SK-N-SH (cell line): ENCODE measurements around the gene LTBR. TPM values are rescaled to one million over a fixed set of nuclear protein-coding genes. Genes with fewer than 3 reads are reported as not detected.

ENCODE experiments used
- CTCF ChIA-PET: fragments of 300-600, 350-600 bp; formaldehyde crosslinking; extraction: SDS; loops from one replicate; lab custom pipeline; 2021; lab: Yijun Ruan, JAX
- POLR2A ChIA-PET: fragments of 350-600 bp; sonication (Branson Sonifier 250); formaldehyde crosslinking; extraction: SDS; loops from one replicate; lab custom pipeline; 2020; ENCODE audit warnings: antibody characterized with exemption, inconsistent platforms; lab: Yijun Ruan, JAX
- DNase-seq: peaks from one replicate; pipeline ENCODE4 v3.0.0; 2012
- H2AFZ ChIP-seq: fragments of 200-600 bp; sonication (generic); 2 replicates; pipeline ENCODE4 v1.8.1; 2016; ENCODE audit warnings: antibody characterized with exemption, mild to moderate bottlenecking, low read depth
- H3F3A ChIP-seq: fragments of 200-600 bp; sonication (generic); replicated peaks from 2 replicates; pipeline ENCODE3; 2016; ENCODE audit warnings: antibody characterized with exemption, mild to moderate bottlenecking; ENCODE audit not compliant: insufficient read depth
- H3K27ac ChIP-seq, 2 experiments: fragments of 200-500 bp in 1 of 2; fragments of 200-600 bp in 1 of 2; sonication (Bioruptor generic) in 1 of 2; sonication (generic), shearing (Covaris generic) in 1 of 2; 2 replicates each; pipeline versions ENCODE4 v1.5.1 to v1.6.1; 2014 to 2016; ENCODE audit warnings: low read depth in 2 of 2, inconsistent platforms in 1 of 2, low read length in 1 of 2, mild to moderate bottlenecking in 1 of 2, mixed read lengths in 1 of 2
- H3K27me3 ChIP-seq: fragments of 200-600 bp; sonication (generic), shearing (Covaris generic); 2 replicates; pipeline ENCODE4 v1.6.1; 2016; ENCODE audit warnings: mixed run types; ENCODE audit not compliant: insufficient read depth
- H3K36me3 ChIP-seq, 2 experiments: fragments of 200-500 bp in 1 of 2; fragments of 200-600 bp in 1 of 2; sonication (Bioruptor generic) in 1 of 2; sonication (generic) in 1 of 2; replicated peaks in 1 of 2; 2 replicates each; pipeline versions ENCODE3 to v1.5.1; 2014 to 2016; ENCODE audit warnings: low read length in 1 of 2, mild to moderate bottlenecking in 1 of 2; ENCODE audit not compliant: insufficient read depth in 2 of 2, control insufficient read depth in 1 of 2
- H3K4me1 ChIP-seq, 2 experiments: fragments of 200-500 bp in 1 of 2; fragments of 200-600 bp in 1 of 2; sonication (Bioruptor generic) in 1 of 2; sonication (generic), shearing (Covaris generic) in 1 of 2; 2 replicates each; pipeline versions ENCODE4 v1.5.1 to v1.6.1; 2014 to 2016; ENCODE audit warnings: low read depth in 1 of 2, low read length in 1 of 2, mixed run types in 1 of 2; ENCODE audit not compliant: insufficient read depth in 2 of 2, control insufficient read depth in 1 of 2
- H3K4me2 ChIP-seq: fragments of 200-600 bp; sonication (generic), shearing (Covaris generic); 2 replicates; pipeline ENCODE4 v1.6.1; 2017; ENCODE audit warnings: mixed run types
- H3K4me3 ChIP-seq, 2 experiments: fragments of 200-500 bp in 1 of 2; fragments of 200-600 bp in 1 of 2; sonication (Bioruptor generic) in 1 of 2; sonication (generic), shearing (Covaris generic) in 1 of 2; 2 replicates each; pipeline versions ENCODE4 v1.5.1 to v1.8.1; 2014 to 2016; ENCODE audit warnings: low read depth in 2 of 2, inconsistent platforms in 1 of 2, low read length in 1 of 2, mild to moderate bottlenecking in 1 of 2, mixed read lengths in 1 of 2, moderate library complexity in 1 of 2
- H3K79me2 ChIP-seq: fragments of 200-600 bp; sonication (generic); 2 replicates; pipeline ENCODE4 v1.8.1; 2017; ENCODE audit warnings: mild to moderate bottlenecking; ENCODE audit not compliant: insufficient read depth
- H3K9ac ChIP-seq: fragments of 200-600 bp; sonication (generic); 2 replicates; pipeline ENCODE4 v1.6.1; 2017; ENCODE audit warnings: mixed run types
- H3K9me2 ChIP-seq: fragments of 200-600 bp; sonication (generic); 2 replicates; pipeline ENCODE4 v1.6.1; 2017; ENCODE audit warnings: mixed run types
- H3K9me3 ChIP-seq: fragments of 200-600 bp; sonication (generic); 2 replicates; pipeline ENCODE4 v1.6.1; 2017; ENCODE audit warnings: mixed run types, mild to moderate bottlenecking, moderate library complexity
- H4K20me1 ChIP-seq: fragments of 200-600 bp; sonication (generic); 2 replicates; pipeline ENCODE4 v1.6.1; 2017; ENCODE audit warnings: mild to moderate bottlenecking, mixed run types; ENCODE audit not compliant: insufficient read depth
- ELF1 ChIP-seq: IDR thresholded peaks from 2 replicates; pipeline ENCODE4 v1.4.0; 2012
- EP300 ChIP-seq, 2 experiments: IDR thresholded peaks; 2 replicates each; pipeline versions ENCODE4 v1.4.0 to v1.6.1; 2012; ENCODE audit warnings: borderline replicate concordance in 1 of 2, low read depth in 1 of 2, low read length in 1 of 2
- EZH2phosphoT487 ChIP-seq: fragments of 200-600 bp; sonication (generic); IDR thresholded peaks from 2 replicates; pipeline ENCODE4 v1.6.1; 2017; ENCODE audit warnings: low read depth, mixed run types, mild to moderate bottlenecking, antibody characterized with exemption, moderate library complexity, borderline replicate concordance
- MXI1 ChIP-seq: IDR thresholded peaks from 2 replicates; pipeline ENCODE4 v1.6.1; 2012; ENCODE audit warnings: mild to moderate bottlenecking, low read depth, low read length, improper control_type of control experiment
- NFIC ChIP-seq: IDR thresholded peaks from 2 replicates; pipeline ENCODE4 v1.4.0; 2012; ENCODE audit warnings: borderline replicate concordance
- NRF1 ChIP-seq: IDR thresholded peaks from 2 replicates; pipeline ENCODE4 v1.6.1; 2012; ENCODE audit warnings: low read depth, mild to moderate bottlenecking, low read length
- TCF12 ChIP-seq: IDR thresholded peaks from 2 replicates; pipeline ENCODE4 v1.4.0; 2012
- WGBS: methylation state at CpG from one replicate; pipeline ENCODE4 v1.1.6; 2017; ENCODE audit warnings: low lambda C conversion rate; 5-methylcytosine and 5-hydroxymethylcytosine counted together
- polyA plus RNA-seq, 3 experiments: library from polyadenylated mRNA; depleted of rRNA; stranded (reverse); fragments of >200 nt; gene quantifications; 2 replicates each; pipeline ENCODE4 v1.2.3, GENCODE V29; 2012
- TF ChIP-seq, protein P1 (sequence below): fragments of 150-350 bp; IDR thresholded peaks from 2 replicates; pipeline ENCODE4 v1.6.1; 2017; ENCODE audit warnings: antibody characterized with exemption, low read length, low read depth, borderline replicate concordance
- TF ChIP-seq, protein P2 (sequence below): IDR thresholded peaks from 2 replicates; pipeline ENCODE4; 2012
- TF ChIP-seq, protein P3 (sequence below): IDR thresholded peaks from 2 replicates; pipeline ENCODE4 v1.6.1; 2012; ENCODE audit warnings: mild to moderate bottlenecking, low read depth, low read length, moderate library complexity
- TF ChIP-seq, protein P4 (sequence below): fragments of 200-600 bp; sonication (generic); IDR thresholded peaks from 2 replicates; pipeline ENCODE4 v1.6.1; 2017; ENCODE audit warnings: antibody characterized with exemption, mild to moderate bottlenecking, moderate library complexity
- TF ChIP-seq, protein P5 (sequence below): IDR thresholded peaks from 2 replicates; pipeline ENCODE4 v1.4.0; 2012; ENCODE audit warnings: low read depth

The LTBR gene
- polyA plus RNA-seq, 1 of the 3 experiments (the other 2 are of a cell fraction): 0.12 TPM

DNA sequence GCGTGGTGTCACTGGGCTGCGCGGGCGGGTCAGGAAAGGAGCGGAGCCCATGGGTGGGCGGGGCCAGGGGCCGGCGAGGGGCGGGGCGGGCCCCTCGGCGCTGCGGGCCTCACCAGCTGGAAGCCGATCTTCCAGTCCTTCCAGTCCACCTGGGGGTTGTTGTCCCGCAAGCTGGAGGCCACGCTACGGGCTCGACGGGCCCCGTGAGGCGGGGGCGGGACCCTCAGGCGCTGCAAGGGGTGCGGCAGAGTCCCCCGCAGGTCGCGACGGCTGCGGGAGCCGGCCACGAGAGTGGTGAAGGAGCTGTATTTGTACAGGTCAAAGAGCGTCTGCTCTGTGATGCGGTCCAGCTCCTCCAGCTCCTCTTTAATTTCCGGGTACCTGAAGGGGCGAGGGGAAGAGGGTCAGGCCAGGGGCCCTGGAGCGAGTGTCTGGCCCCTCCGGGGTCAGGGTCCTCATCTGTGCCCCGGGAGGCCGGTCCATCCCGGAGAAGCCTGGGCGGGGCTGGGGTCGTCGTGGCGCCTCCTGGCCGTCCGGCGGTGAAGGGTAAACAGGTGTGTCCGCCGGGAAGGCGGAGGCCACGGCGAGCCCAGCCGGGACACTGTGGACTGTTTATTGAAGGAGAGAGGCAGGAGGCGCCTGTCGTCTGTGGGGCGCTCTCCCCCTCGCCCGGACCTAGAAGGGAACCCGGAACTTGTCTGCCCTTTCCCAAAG is 20.5 kb upstream of the LTBR start:
- TF ChIP-seq, protein P1, sequence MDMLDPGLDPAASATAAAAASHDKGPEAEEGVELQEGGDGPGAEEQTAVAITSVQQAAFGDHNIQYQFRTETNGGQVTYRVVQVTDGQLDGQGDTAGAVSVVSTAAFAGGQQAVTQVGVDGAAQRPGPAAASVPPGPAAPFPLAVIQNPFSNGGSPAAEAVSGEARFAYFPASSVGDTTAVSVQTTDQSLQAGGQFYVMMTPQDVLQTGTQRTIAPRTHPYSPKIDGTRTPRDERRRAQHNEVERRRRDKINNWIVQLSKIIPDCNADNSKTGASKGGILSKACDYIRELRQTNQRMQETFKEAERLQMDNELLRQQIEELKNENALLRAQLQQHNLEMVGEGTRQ: no peak
- TF ChIP-seq NRF1: peak; percentile 29; the same call in 1 of the 2 replicates
- TF ChIP-seq, protein P2, sequence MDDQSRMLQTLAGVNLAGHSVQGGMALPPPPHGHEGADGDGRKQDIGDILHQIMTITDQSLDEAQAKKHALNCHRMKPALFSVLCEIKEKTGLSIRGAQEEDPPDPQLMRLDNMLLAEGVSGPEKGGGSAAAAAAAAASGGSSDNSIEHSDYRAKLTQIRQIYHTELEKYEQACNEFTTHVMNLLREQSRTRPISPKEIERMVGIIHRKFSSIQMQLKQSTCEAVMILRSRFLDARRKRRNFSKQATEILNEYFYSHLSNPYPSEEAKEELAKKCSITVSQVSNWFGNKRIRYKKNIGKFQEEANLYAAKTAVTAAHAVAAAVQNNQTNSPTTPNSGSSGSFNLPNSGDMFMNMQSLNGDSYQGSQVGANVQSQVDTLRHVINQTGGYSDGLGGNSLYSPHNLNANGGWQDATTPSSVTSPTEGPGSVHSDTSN: no peak
- TF ChIP-seq NFIC: no peak
- TF ChIP-seq ELF1: no peak
- no peaks in the 10 kb centered on the region for H3K9me2 ChIP-seq
- H4K20me1 ChIP-seq: no peaks in the 10 kb centered on the region
- no peak overlapping the region for H3K27ac ChIP-seq
- no peaks in the 10 kb centered on the region for H3K79me2 ChIP-seq
- H2AFZ ChIP-seq: peak overlapping the region; percentile 89
- DNase-seq: peak; percentile 90
- H3K9me3 ChIP-seq: no peaks in the 10 kb centered on the region
- ChIA-PET POLR2A (no interaction called here), CTCF (interaction anchor here (1.1 kb wide), 1 partner anchor 325 kb away, joined by 3 read pairs; no protein-coding TSS in a partner anchor)
- H3K27me3 ChIP-seq: no peaks in the 10 kb centered on the region
- no peak overlapping the region for H3K4me2 ChIP-seq
- 56% methylated on average over 27 of the region's 59 CpGs for WGBS
- H3F3A ChIP-seq: peaks cover 9% of the 10 kb centered on the region
- peaks cover 0 to 7% of the 10 kb centered on the region in 2 experiments; a peak in 1 of 4 replicates for H3K4me1 ChIP-seq
- H3K36me3 ChIP-seq: no peaks in the 10 kb centered on the region
- peak overlapping the region in 1 of 2 experiments; percentile 6; a peak in 1 of 4 replicates for H3K4me3 ChIP-seq
- no peak overlapping the region for H3K9ac ChIP-seq

DNA sequence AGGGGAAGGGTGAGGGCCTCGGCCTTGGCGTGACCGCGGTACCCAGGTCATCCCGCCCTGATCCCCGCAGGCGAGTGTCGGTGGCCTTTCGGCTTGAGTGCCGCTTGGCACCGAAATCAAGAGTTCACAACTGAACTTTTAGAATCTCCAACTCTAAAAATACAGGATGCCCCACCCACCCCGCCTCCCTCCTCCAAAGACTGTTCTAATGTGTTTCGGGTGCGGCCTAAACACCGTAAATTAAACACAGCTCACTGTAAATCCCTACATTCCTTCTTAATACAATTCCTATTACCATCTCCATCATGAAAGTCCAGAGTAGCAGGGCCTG is 20.0 kb upstream of the LTBR start:
- no peaks in the 10 kb centered on the region for H3K27me3 ChIP-seq
- no peaks in the 10 kb centered on the region for H3K9me3 ChIP-seq
- no peaks in the 10 kb centered on the region for H3K36me3 ChIP-seq
- H3K9me2 ChIP-seq: no peaks in the 10 kb centered on the region
- no peaks in the 10 kb centered on the region for H4K20me1 ChIP-seq
- ChIA-PET CTCF (no interaction called here), POLR2A (no interaction called here)
- no peak overlapping the region for H3K4me3 ChIP-seq
- H3K4me1 ChIP-seq: peaks cover 0 to 7% of the 10 kb centered on the region in 2 experiments; a peak in 1 of 4 replicates
- no peak overlapping the region for H2AFZ ChIP-seq
- H3F3A ChIP-seq: peaks cover 9% of the 10 kb centered on the region
- 72% methylated on average over 15 of the region's 15 CpGs for WGBS
- H3K79me2 ChIP-seq: no peaks in the 10 kb centered on the region
- H3K27ac ChIP-seq: no peak overlapping the region
- DNase-seq: no peak
- no peak overlapping the region for H3K4me2 ChIP-seq
- no peak overlapping the region for H3K9ac ChIP-seq
- TF ChIP-seq TCF12 (no peak), MXI1 (no peak), EZH2phosphoT487 (no peak), EP300 (IDR thresholded peaks at IDR 0.05; ENCODE audit: borderline replicate concordance in 1 of 2, low read depth in 1 of 2, low read length in 1 of 2) (no peak)
- TF ChIP-seq, protein P2: no peak
- TF ChIP-seq, protein P3, sequence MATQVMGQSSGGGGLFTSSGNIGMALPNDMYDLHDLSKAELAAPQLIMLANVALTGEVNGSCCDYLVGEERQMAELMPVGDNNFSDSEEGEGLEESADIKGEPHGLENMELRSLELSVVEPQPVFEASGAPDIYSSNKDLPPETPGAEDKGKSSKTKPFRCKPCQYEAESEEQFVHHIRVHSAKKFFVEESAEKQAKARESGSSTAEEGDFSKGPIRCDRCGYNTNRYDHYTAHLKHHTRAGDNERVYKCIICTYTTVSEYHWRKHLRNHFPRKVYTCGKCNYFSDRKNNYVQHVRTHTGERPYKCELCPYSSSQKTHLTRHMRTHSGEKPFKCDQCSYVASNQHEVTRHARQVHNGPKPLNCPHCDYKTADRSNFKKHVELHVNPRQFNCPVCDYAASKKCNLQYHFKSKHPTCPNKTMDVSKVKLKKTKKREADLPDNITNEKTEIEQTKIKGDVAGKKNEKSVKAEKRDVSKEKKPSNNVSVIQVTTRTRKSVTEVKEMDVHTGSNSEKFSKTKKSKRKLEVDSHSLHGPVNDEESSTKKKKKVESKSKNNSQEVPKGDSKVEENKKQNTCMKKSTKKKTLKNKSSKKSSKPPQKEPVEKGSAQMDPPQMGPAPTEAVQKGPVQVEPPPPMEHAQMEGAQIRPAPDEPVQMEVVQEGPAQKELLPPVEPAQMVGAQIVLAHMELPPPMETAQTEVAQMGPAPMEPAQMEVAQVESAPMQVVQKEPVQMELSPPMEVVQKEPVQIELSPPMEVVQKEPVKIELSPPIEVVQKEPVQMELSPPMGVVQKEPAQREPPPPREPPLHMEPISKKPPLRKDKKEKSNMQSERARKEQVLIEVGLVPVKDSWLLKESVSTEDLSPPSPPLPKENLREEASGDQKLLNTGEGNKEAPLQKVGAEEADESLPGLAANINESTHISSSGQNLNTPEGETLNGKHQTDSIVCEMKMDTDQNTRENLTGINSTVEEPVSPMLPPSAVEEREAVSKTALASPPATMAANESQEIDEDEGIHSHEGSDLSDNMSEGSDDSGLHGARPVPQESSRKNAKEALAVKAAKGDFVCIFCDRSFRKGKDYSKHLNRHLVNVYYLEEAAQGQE: no peak
- TF ChIP-seq, protein P4, sequence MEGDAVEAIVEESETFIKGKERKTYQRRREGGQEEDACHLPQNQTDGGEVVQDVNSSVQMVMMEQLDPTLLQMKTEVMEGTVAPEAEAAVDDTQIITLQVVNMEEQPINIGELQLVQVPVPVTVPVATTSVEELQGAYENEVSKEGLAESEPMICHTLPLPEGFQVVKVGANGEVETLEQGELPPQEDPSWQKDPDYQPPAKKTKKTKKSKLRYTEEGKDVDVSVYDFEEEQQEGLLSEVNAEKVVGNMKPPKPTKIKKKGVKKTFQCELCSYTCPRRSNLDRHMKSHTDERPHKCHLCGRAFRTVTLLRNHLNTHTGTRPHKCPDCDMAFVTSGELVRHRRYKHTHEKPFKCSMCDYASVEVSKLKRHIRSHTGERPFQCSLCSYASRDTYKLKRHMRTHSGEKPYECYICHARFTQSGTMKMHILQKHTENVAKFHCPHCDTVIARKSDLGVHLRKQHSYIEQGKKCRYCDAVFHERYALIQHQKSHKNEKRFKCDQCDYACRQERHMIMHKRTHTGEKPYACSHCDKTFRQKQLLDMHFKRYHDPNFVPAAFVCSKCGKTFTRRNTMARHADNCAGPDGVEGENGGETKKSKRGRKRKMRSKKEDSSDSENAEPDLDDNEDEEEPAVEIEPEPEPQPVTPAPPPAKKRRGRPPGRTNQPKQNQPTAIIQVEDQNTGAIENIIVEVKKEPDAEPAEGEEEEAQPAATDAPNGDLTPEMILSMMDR: no peak
- TF ChIP-seq, protein P5, sequence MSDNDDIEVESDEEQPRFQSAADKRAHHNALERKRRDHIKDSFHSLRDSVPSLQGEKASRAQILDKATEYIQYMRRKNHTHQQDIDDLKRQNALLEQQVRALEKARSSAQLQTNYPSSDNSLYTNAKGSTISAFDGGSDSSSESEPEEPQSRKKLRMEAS: no peak
- TF ChIP-seq, protein P1: no peak
